K562 (cell line): ENCODE data around the gene ZDHHC18. TPM values are rescaled to one million over a fixed set of nuclear protein-coding genes. Genes with fewer than 3 reads are reported as not detected.

Experiments
- AFF4 ChIP-seq: sonication (generic); formaldehyde crosslinking; IDR thresholded peaks from 2 replicates; pipeline ENCODE4 v1.8.0; 2023; ENCODE audit warnings: mild to moderate bottlenecking, missing genetic modification reagents
- CBFA2T2 ChIP-seq: fragments of 450-650 bp; conservative IDR thresholded peaks from 2 replicates; pipeline ENCODE4 v1.6.1; 2017; ENCODE audit warnings: mild to moderate bottlenecking
- CHD7 ChIP-seq: fragments of 200-600 bp; sonication (generic); IDR thresholded peaks from one replicate; pipeline ENCODE4 v1.6.1; 2012; ENCODE audit warnings: mild to moderate bottlenecking, low read depth, low read length, inconsistent platforms
- CXXC5 ChIP-seq: fragments of 250-450 bp; sonication (Bioruptor Pico); IDR thresholded peaks from 2 replicates; pipeline ENCODE4 v1.8.0; 2022; ENCODE audit warnings: inconsistent platforms, mild to moderate bottlenecking, moderate library complexity
- DIDO1 ChIP-seq: fragments of 450-650 bp; IDR thresholded peaks from 2 replicates; pipeline ENCODE4 v1.6.1; 2016; ENCODE audit warnings: low read depth, missing biosample characterization, missing genetic modification characterization
- HMG20B ChIP-seq: fragments of 250-450 bp; sonication (Bioruptor Pico); IDR thresholded peaks from 2 replicates; pipeline ENCODE4 v1.5.0; 2021; ENCODE audit warnings: mild to moderate bottlenecking
- SIN3B ChIP-seq: fragments of 450-650 bp; IDR thresholded peaks from 2 replicates; pipeline ENCODE4 v1.6.1; 2017; ENCODE audit warnings: low read depth, mild to moderate bottlenecking, moderate library complexity
- TBP ChIP-seq: optimal IDR thresholded peaks from 2 replicates; pipeline ENCODE3; 2011; ENCODE audit warnings: low read depth, low read length, improper control_type of control experiment
- ZNF23 ChIP-seq: fragments of 250-450 bp; sonication (Bioruptor Pico); IDR thresholded peaks from 2 replicates; pipeline ENCODE4 v1.4.0; 2020; ENCODE audit warnings: mild to moderate bottlenecking
- ZSCAN32 ChIP-seq: fragments of 450-650 bp; formaldehyde crosslinking; IDR thresholded peaks from 2 replicates; pipeline ENCODE4 v1.4.0; 2020; ENCODE audit warnings: mild to moderate bottlenecking, moderate library complexity
- polyA plus RNA-seq, 8 experiments: library from polyadenylated mRNA; depleted of rRNA in 4 of 8; stranded (reverse) in 5 of 8; unstranded in 3 of 8; fragments of >200 nt; fragmentation: Nextera tagmentation in 2 of 8; fragmentation: Illumina TruSeq in 1 of 8; extraction: Ambion mirVana in 2 of 8; extraction: Trizol in 1 of 8; gene quantifications; 2 replicates each; pipeline versions ENCODE4 v1.2.1 to v1.2.3, GENCODE V29; 2011 to 2014; ENCODE audit warnings: inconsistent platforms in 1 of 8, missing spikeins in 1 of 8
- total RNA-seq, 7 experiments: library from RNA; depleted of rRNA in 6 of 7; stranded (reverse); fragments of >200 nt in 6 of 7; fragmentation: Illumina TruSeq in 2 of 7; extraction: Trizol in 2 of 7; gene quantifications; 2 replicates each; pipeline versions ENCODE4 v1.2.1 to v1.2.3, GENCODE V29; 2011 to 2021; ENCODE audit warnings: low replicate concordance in 1 of 7

ZDHHC18 gene
- total and polyA plus RNA-seq, 9 of the 15 experiments (the other 6 are each of a cell fraction or from before 2014, with no cell fraction given) = 0.42 to 35.6 (median 15.8) TPM

GRCh38 chr1:26785611-26786436 is 40.7 kb upstream of the ZDHHC18 start (continued):
- TF ChIP-seq CXXC5 (CRISPR knock-in tag) = peak; percentile 4; the same call in 1 of the 2 replicates
- no peak for TF ChIP-seq HMG20B (CRISPR knock-in tag)
- no peak for TF ChIP-seq AFF4 (CRISPR knock-in tag)
- TF ChIP-seq DIDO1 = no peak
- no peak for TF ChIP-seq ZNF23 (CRISPR knock-in tag)
- TF ChIP-seq CHD7 = no peak
- TF ChIP-seq ZSCAN32 = no peak
- TF ChIP-seq CBFA2T2 = no peak
- TF ChIP-seq SIN3B = no peak
- TF ChIP-seq TBP = no peak
